Liver (tissue), 9 donors: ENCODE results near the gene TPT1. TPM values are rescaled to one million over a fixed set of nuclear protein-coding genes. Genes with fewer than 3 reads are reported as not detected.

ENCODE experiments used
- DNase-seq: peaks from one replicate; pipeline ENCODE4 v3.0.0-alpha.2; 2017; ENCODE audit warnings: low spot score
- H3K27ac ChIP-seq, 2 donors: one replicate each; pipeline ENCODE4 v1.7.0; 2013; ENCODE audit warnings: inconsistent platforms in 2 of 2, low read length in 2 of 2, control low read depth in 1 of 2, low read depth in 1 of 2, mild to moderate bottlenecking in 1 of 2
- H3K27me3 ChIP-seq, 4 donors: one replicate each; pipeline versions ENCODE4 v1.6.1 to v1.7.0; 2013; ENCODE audit warnings: low read length in 3 of 4, inconsistent platforms in 1 of 4, mild to moderate bottlenecking in 1 of 4, moderate library complexity in 1 of 4; ENCODE audit not compliant: control insufficient read depth in 4 of 4, insufficient read depth in 4 of 4
- H3K36me3 ChIP-seq, 4 donors: one replicate each; pipeline versions ENCODE4 v1.6.1 to v1.7.0; 2013; ENCODE audit warnings: low read length in 3 of 4, mild to moderate bottlenecking in 3 of 4, low read depth in 1 of 4, moderate library complexity in 1 of 4; ENCODE audit not compliant: control insufficient read depth in 4 of 4, insufficient read depth in 3 of 4
- H3K4me1 ChIP-seq, 4 donors: one replicate each; pipeline versions ENCODE4 v1.6.1 to v1.7.0; 2013; ENCODE audit warnings: low read length in 3 of 4, mild to moderate bottlenecking in 3 of 4, moderate library complexity in 1 of 4; ENCODE audit not compliant: control insufficient read depth in 4 of 4, insufficient read depth in 4 of 4
- H3K4me3 ChIP-seq, 3 donors: one replicate each; pipeline versions ENCODE4 v1.6.1 to v1.7.0; 2013; ENCODE audit warnings: low read length in 3 of 3, control low read depth in 1 of 3, low read depth in 1 of 3, mild to moderate bottlenecking in 1 of 3
- H3K9ac ChIP-seq, 2 donors: one replicate each; pipeline ENCODE4 v1.7.0; 2013; ENCODE audit warnings: low read length in 2 of 2, mild to moderate bottlenecking in 2 of 2, moderate library complexity in 2 of 2, control low read depth in 1 of 2, low read depth in 1 of 2
- H3K9me3 ChIP-seq, 4 donors: one replicate each; pipeline versions ENCODE4 v1.6.1 to v1.7.0; 2013; ENCODE audit warnings: low read length in 3 of 4; ENCODE audit not compliant: control insufficient read depth in 4 of 4
- ATF3 ChIP-seq: IDR thresholded peaks from 2 replicates; pipeline ENCODE4 v1.6.1; 2016; ENCODE audit warnings: antibody characterized with exemption
- CTCF ChIP-seq: fragments of 150-350 bp; IDR thresholded peaks from 2 replicates; pipeline ENCODE4 v1.5.1; 2017; ENCODE audit warnings: improper control_type of control experiment, low read depth, low read length; ENCODE audit not compliant: missing input control
- EGR1 ChIP-seq, 2 donors: IDR thresholded peaks; 2 replicates each; pipeline ENCODE4 v1.6.1; 2016 to 2018; ENCODE audit warnings: antibody characterized with exemption in 2 of 2, low read depth in 2 of 2
- FOXA1 ChIP-seq: IDR thresholded peaks from 2 replicates; pipeline ENCODE4 v1.6.1; 2016; ENCODE audit warnings: antibody characterized with exemption
- FOXA2 ChIP-seq: IDR thresholded peaks from 2 replicates; pipeline ENCODE4 v1.6.1; 2016; ENCODE audit warnings: antibody characterized with exemption
- GABPA ChIP-seq, 2 donors: IDR thresholded peaks in 1 of 2; conservative IDR thresholded peaks in 1 of 2; 2 replicates each; pipeline ENCODE4 v1.6.1; 2016; ENCODE audit warnings: antibody characterized with exemption in 2 of 2, mild to moderate bottlenecking in 1 of 2, moderate library complexity in 1 of 2
- HNF4A ChIP-seq, 2 donors: conservative IDR thresholded peaks; 2 replicates each; pipeline ENCODE4 v1.6.1; 2016; ENCODE audit warnings: antibody characterized with exemption in 2 of 2, mild to moderate bottlenecking in 2 of 2
- HNF4G ChIP-seq: IDR thresholded peaks from 2 replicates; pipeline ENCODE4 v1.6.1; 2016; ENCODE audit warnings: antibody characterized with exemption
- JUND ChIP-seq, 2 donors: IDR thresholded peaks; 2 replicates each; pipeline ENCODE4 v1.6.1; 2016; ENCODE audit warnings: antibody characterized with exemption in 2 of 2
- NR2F2 ChIP-seq: IDR thresholded peaks from 2 replicates; pipeline ENCODE4 v1.6.1; 2016; ENCODE audit warnings: antibody characterized with exemption
- RAD21 ChIP-seq, 2 donors: IDR thresholded peaks; 2 replicates each; pipeline ENCODE4 v1.6.1; 2016; ENCODE audit warnings: antibody characterized with exemption in 2 of 2, mild to moderate bottlenecking in 2 of 2
- REST ChIP-seq: IDR thresholded peaks from 2 replicates; pipeline ENCODE4 v1.6.1; 2016; ENCODE audit warnings: antibody characterized with exemption, mild to moderate bottlenecking
- RXRA ChIP-seq, 2 donors: IDR thresholded peaks; 2 replicates each; pipeline ENCODE4 v1.6.1; 2017 to 2018; ENCODE audit warnings: antibody characterized with exemption in 2 of 2, mild to moderate bottlenecking in 1 of 2
- SP1 ChIP-seq: IDR thresholded peaks from 2 replicates; pipeline ENCODE4 v1.6.1; 2018; ENCODE audit warnings: antibody characterized with exemption, mild to moderate bottlenecking
- TAF1 ChIP-seq: conservative IDR thresholded peaks from 2 replicates; pipeline ENCODE4 v1.6.1; 2016; ENCODE audit warnings: antibody characterized with exemption, mild to moderate bottlenecking
- YY1 ChIP-seq: IDR thresholded peaks from 2 replicates; pipeline ENCODE4 v1.6.1; 2016; ENCODE audit warnings: antibody characterized with exemption, mild to moderate bottlenecking
- ZBTB33 ChIP-seq: IDR thresholded peaks from 2 replicates; pipeline ENCODE4 v1.6.1; 2016; ENCODE audit warnings: antibody characterized with exemption
- WGBS: extraction: QIAGEN DNeasy Blood & Tissue Kit; methylation state at CpG from one replicate; pipeline ENCODE4 v1.1.7; 2013; 5-methylcytosine and 5-hydroxymethylcytosine counted together
- polyA plus RNA-seq, 2 donors: library from polyadenylated mRNA; stranded (reverse) in 1 of 2; unstranded in 1 of 2; fragments of 200-250 nt in 1 of 2; fragments of >200 nt in 1 of 2; fragmentation: Nextera tagmentation in 1 of 2; extraction: Ambion mirVana in 1 of 2; gene quantifications; one replicate each; pipeline versions ENCODE4 v1.2.1 to v1.2.3, GENCODE V29; 2013 to 2015
- total RNA-seq, 2 donors: library from RNA; depleted of rRNA; stranded (reverse); fragments of >200 nt; gene quantifications; one replicate each; pipeline ENCODE4 v1.2.3, GENCODE V29; 2014
- TF ChIP-seq, protein P1 (sequence below): IDR thresholded peaks from 2 replicates; pipeline ENCODE4 v1.6.1; 2016; ENCODE audit warnings: antibody characterized with exemption
- donor health status: healthy.
- donor health status: healthy.
- donor health status: healthy.
- donor health status: healthy.
- donor health status: healthy.

TPT1 gene
- total and polyA plus RNA-seq, 4 donors, result 1,382 to 2,885 (median 1,815) TPM

- H3K9ac ChIP-seq, result peak overlapping the region; percentile 97 to 99
- peaks cover 9 to 39% (median 33%) of the 10 kb centered on the region in 4 donors for H3K36me3 ChIP-seq
- H3K4me1 ChIP-seq, result peaks cover 10 to 46% (median 38%) of the 10 kb centered on the region in 4 donors
- DNase-seq, result peak; percentile 83
- WGBS, result under 1% methylated on average over 64 of the region's 64 CpGs
- no peaks in the 10 kb centered on the region for H3K9me3 ChIP-seq
- peak overlapping the region; percentile 99 to 100 for H3K27ac ChIP-seq
- H3K4me3 ChIP-seq, result peak overlapping the region; percentile 92 to 94 (median 94)
- TF ChIP-seq GABPA (IDR thresholded peaks at IDR 0.05 in 1 of 2, conservative IDR thresholded peaks at IDR 0.05 in 1 of 2) (peak in 1 of 2 donors; percentile 69), SP1 (peak; percentile 50), ZBTB33 (peak; percentile 47), FOXA1 (no peak), RAD21 (IDR thresholded peaks at IDR 0.05) (peak; percentile 47 to 63), HNF4G (no peak), YY1 (peak; percentile 62), REST (peak; percentile 45), TAF1 (no peak), FOXA2 (no peak), NR2F2 (peak; percentile 47), CTCF (peak; percentile 59), RXRA (IDR thresholded peaks at IDR 0.05) (peak in 1 of 2 donors; percentile 48), HNF4A (conservative IDR thresholded peaks at IDR 0.05) (peak; percentile 21 to 35), ATF3 (peak; percentile 37), JUND (IDR thresholded peaks at IDR 0.05) (peak in 1 of 2 donors; percentile 15), EGR1 (IDR thresholded peaks at IDR 0.05; ENCODE audit: low read depth in 2 of 2) (peak; percentile 60 to 67)
- TF ChIP-seq, protein P1, sequence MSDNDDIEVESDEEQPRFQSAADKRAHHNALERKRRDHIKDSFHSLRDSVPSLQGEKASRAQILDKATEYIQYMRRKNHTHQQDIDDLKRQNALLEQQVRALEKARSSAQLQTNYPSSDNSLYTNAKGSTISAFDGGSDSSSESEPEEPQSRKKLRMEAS, result peak; percentile 77
- no peaks in the 10 kb centered on the region for H3K27me3 ChIP-seq
Measured at GRCh38 chr13:45340422-45341033, 455 bp downstream of the TPT1 start.
